Measurements from ENCODE around the gene PHF1.

PHF1 gene

DNA sequence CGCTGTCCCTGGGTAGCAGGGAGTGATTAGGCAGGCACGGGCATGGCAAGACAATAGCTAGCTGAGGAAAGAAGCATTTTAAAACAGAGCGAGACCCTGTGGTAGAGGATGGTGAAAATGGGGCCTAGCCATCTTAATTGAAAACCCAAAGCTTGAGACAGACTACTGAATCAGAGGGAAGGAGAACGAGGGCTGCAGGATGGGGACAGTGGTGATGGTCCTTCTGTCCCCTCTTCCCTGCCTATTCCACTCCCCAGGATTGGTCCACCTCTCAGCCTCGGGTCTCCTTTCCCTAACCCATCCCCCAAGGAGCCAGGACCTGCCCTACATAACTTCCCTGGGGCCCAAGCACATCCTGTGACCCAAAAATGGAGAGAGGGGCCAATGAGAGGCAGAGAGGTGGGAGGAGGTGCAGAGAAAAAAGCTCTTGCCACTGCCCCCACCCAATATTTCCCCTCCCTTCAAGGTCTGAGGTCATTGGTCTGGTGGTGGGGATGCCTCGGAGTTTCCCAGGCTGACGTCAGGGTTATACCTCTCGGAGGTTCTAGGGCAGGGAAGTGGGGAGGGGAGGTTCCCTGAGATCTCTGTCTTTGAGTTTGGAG lies 8.0 kb downstream of the PHF1 start:
- DNase-seq = peak; percentile 84

DNA sequence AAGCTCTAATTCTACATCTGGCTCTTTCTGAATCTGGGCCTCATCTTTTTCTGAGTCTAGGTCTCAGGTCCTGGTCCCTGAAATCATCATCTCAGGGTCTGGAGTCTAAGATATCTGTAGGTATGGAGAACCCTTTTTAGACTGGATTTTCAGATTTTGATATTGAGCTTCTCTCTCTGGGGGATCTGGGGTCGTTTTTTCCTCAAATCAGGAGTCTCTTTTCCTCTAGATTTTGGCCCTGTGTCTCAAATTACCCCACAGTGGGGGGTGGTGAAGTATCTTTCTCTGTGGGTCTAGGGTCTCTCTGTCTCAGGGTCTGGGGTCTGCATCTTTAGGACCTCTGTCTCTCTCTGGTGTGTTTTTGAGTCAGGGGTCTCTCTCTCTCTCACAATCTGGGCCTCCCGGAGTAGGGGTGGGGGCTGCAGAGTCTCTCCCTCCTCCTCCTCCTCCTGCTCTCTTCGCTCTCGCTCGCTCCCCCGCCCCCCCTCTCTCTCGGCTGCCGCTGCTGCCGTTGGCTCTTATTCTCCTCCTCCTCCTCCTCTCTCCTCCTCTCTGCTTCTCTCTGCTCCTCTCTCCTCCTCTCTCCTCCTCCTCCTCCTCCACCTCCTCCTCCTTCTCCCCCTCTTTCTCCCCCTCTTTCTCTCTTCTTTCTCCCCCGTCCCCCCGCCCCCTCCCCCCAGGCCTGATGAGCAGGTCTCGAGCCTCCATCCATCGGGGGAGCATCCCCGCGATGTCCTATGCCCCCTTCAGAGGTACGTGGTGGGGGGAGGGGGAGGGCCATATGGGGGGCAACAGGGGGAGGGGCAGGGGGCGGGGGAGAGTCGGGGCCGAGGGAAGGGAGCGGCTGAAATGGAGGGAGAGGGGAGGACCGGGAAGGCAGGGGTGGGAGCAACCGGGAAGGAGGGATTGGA lies 9.0 kb downstream of the PHF1 start, which contains the start of gene SYNGAP1:
Gene SYNGAP1 (plus strand): TSS at position 486 of the 911 bp plus-strand sequence. CDS start 200 bp downstream, at position 686.
- peak; percentile 77 for DNase-seq

DNA sequence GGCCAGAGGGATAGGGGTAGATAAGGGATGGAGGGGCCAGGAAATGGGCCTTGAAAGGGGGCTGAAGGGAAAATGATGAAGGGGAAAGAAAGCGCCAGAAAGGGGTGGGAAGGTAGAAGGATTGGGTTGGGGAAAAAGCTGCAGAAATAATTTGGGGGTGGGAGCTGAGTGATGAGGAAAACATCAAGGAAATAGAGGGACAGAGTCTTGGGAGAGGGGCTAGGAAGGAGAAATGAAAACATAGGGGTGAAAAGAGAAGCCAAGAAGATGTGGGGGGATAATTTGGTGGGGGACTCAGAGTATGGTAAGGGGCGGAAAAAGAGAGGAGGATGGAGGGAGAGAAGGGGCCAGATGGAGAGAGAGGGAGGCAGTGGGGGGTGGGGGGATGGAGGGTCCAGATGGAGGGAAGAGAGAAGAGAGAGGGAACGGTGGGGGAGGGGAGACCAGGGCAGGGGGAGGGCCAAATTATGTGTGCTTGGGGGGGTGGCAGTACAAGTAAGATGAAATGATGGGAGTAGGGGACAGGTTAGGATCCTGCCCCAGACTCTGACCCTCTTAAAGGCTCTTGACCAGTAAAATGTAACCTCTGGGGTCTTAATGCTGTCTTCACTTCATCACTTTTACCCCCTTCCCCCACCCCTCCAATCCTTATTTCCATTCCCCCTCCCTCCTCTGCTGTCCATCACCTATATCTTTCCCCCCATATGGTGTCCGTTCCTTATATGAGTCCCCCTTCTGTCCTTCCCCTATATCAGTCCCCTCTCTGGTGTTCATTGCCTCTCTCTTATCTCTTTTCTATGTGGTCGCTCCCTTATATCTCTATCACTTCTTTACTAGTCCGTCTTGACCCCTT lies 9.9 kb downstream of the PHF1 start:
- DNase-seq = no peak

DNA sequence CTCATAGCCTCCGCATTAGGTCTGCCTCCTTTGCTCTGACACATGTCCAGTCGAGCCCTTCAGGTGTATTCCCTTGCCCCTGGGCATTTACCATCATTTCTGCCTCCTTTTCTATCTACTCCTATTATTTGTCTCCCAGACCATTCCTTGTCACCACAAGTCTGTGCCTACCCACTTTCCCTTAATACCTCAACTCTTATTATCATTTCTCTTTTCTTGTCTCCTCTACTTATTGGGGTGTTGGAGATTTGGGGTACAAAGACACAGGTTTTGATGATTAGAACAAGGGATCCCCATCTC lies 10.5 kb downstream of the PHF1 start:
- no peak for DNase-seq

DNA sequence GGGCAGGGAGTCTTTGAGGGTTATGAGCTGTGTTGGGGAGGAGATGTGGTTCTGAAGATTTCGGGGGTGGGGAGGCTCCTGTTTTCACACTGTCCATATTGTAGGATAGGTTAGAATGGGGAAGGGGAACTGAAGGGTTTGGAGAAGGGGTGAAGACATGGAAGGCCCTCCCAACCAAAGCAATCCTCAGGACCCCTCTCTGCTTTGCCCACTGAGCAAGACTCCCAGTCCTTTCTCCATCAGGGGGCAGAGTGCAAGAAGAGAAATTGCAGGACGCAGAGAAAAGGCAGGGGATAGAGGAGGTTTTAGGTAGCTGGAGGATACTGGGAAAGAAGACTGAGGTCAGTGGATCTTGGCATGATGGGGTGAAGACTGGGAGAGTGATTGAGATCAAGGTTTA lies 13.0 kb downstream of the PHF1 start:
- DNase-seq = no peak

DNA sequence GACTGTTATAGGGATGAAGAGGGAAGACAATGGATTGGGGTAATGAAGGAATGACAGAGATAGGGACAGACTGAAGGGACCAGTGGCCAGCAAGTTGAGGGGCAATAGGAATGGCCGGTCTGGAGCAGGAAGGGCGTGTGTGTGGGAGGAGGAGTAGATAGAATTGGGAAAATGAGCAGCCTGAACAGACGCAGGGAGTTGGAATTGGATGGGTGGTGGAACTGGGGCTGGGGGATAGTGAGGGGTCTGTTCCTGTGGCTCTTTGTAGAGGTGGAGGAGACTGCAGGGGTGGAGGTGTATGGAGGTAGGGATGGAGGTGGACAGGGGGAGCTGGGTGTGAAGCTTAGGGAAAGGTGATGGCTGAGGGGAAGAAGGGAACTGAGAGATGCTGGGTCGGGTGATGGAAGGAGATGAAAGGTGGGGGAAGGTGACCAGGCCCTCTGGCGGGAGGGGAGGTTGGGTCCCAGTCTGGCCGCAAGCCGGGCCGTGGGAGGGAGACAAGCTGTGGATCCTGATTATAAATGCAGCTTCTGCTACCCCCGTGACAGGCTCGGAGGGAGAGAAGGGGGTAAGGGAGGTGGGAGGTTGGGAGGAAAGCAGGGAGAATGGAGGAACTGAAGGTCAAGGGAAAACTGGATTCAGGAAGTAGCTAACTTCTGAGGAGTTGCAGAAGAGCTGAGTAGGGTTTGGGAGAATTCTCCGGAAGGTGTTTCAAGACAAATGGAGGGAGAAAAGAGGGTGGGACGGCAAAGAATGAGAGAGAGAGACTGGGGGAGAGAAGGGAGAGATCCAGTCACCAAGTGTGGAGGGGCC lies 14.2 kb downstream of the PHF1 start:
- no peak for DNase-seq

DNA sequence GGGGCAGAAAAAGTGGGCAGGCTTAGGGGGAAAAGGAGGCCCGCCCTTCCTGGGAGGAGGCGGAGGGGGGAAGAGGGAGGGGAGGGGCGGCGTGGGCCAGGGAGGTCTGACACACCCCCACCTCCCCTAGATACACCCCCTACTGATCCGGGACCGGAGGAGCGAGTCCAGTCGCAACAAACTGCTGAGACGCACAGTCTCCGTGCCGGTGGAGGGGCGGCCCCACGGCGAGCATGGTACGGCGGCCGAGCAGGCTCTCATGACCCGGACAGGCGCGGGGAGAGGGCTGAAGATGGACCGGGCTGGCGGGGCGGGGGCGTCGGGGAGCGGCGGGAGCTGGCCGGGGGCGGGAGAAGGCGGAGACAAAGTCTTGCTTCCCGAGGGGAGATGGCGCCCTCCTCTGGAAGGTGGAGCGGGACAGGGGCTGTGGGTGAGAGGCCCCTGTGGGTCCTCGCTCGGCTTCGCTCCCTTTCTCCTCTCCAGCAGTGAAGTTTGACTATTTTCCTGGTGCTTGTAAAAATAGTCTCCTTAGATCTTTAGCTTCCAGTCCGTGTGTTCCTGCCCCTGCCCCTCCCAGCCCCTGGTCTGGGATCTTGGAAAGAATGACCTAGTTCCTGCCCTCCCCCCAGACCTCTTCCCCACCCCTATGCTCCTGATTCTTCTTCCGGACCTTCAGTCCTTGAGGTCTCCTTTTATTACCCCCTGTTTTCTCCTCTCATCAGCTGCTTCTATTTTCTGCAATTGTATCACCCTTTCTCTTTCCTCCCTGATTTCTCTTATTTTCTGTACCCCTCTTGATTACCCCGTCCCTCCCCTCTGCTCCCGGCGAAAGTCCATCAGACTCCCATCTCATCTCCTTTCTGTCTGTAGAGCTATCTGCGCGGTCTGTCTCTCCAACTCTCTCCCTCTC lies 15.1 kb downstream of the PHF1 start:
- DNase-seq = peak; percentile 92

DNA sequence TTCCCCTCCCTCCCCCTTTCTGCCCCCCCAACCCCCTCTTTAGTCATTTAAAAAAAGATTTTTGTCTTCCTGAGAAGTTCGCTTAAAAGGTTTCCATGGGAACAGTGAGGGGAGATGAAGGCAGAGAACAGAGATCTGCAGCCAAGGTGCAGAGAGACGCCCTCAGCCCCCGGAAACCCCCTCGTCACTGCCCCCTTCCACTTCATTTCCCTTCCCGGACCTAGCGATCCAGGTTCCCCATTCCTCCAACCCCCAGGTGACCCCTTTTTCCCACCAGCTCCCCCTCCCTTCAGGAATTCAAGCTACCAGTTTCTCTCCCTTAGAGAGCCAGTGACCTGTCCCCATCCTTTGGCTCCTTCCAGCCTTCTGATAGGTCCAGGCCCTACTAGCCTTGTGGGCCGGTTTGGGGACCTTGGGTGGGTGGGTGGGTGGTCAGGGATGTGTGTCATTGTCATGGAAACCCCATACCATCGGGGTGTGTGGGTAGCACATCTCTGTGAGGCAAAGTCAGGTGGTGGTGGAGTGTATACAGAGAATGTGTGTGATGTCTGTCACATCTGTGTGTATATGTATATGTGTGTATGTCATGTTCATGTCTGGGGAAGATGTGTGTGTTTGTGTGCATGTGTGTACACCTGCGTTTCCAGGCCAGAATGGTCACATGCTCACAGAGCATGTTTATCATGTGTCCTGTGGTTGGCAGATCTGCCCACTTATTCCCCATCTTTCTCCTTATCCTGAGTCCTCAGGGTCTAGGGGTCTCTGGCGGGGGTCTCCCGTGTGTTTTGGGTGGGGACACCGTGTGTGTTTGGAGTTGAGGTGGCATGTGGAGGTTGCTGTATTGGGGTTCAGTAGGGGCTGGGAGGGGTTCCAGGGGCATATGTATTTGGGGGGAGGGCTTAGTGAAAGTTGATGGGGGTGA lies 16.0 kb downstream of the PHF1 start:
- peak; percentile 74 for DNase-seq

DNA sequence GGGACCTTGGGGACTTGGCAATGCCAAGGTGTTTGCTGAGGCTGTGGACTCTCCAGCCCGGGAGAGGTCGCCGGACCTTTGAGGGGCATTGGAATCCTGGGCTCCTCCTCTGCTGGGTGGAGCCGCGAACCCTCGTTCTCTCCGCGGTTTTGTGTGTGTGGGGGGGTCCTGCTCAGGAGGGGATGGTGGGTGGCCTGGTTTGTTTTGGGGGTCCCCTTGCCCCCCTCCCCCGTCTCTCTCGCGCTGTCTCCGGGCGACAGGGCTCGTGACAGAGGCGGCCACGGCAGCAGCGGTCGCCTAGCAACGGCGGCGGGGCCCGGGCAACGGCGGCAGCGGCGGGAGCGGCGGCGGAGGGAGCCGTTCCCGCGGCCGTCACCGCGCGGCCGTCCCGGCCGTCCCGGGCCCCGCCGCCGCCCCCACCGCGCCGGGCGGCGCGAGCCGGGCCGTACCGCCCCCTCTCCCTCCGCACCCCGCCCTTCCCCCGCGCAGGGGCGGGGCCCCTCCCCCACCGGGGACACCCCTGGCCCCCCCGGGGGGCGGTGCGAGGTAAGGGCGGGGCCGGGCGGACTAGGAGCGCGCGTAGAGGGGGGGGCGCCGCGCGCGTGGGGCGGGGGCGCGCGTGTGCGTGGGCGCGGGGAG lies 16.9 kb downstream of the PHF1 start:
- peak; percentile 87 for DNase-seq

DNA sequence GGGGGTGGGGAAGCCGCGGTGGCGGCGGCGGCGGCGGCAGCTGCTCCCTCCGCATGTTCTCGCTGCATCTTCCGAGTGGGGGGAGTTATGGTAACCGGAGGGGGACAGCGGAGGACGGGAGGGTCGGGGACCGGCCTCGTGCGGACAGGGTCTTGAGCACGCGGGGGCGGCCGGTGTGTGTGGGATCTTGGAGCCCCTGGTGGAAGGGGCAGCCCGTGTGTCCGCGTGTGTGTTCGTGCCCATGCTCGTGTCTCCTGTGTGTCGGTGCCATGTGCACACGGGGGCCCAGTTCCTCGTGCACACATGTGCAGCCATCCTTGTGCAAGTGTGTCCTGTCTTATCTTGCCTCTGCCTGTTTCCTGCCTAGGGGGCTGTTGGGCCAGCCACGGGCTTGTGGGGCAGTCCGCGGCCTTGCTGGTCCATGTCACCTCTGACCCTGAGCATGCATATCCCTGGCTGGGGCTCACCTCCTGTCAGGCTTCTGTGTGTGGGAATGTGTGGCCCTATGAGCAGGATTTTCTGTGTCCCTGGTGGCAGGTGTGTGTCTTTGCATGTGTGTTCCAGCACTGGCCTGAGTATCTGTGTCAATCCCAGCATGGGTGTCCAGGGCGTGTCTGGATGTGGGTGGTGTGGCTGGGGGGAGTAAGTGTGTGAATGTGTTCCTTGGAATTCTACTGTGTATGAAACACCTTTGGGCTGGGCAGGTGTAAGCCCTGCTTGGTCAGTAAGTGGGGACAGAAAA lies 17.6 kb downstream of the PHF1 start:
- peak; percentile 73 for DNase-seq

DNA sequence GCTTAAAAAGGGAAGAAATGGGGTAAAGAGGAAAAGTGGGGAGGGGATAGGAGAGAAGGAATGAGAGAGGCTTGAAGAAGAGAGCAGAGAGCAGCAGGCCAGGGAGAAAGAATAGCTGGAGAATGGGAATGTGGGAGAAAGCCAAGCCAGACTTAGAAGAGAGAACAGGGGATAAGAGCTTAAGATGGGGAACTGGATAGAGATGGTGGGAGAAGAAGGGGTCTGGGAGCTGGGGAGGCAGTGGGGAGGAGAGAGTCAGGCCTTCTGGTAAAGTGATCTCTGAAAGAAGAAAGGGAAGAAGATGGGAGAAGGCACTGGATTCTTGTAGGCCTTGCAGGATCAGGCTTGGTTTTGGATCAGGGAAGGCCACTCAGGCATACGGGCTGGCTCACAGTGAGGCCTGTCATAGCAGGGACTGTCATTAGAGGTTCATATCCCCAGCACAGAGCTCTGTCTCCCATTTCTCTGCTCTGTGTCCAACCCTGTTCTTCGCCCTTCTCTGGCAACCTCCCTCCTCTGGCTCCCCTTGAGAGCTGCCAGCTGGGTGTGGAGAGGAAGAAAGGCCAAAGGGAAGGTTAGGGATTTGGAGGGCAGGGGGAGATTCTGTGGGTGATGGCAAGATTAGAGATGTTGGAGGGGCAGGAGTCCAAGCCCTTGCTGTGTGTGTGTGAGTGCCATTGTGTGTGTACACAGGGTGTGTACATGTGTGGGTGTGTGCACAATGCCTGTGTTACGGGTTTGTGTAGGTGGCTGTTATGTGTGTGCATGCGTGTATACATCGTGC lies 18.3 kb downstream of the PHF1 start:
- DNase-seq = no peak

DNA sequence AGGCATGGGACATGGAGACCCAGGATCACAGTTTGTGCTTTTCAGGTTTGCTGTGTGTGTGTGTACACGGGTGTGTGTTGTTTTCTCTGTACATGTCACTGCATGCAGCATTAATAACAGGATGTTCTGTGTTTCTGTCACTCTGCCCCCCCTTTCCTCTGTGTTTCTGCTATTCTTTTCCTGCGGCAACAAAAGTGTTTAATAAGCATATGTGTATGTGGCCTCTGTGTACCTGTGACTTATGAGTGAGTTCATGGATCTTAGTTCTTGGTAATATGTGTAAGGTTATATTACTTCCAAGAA lies 18.9 kb downstream of the PHF1 start:
- DNase-seq = no peak

DNA sequence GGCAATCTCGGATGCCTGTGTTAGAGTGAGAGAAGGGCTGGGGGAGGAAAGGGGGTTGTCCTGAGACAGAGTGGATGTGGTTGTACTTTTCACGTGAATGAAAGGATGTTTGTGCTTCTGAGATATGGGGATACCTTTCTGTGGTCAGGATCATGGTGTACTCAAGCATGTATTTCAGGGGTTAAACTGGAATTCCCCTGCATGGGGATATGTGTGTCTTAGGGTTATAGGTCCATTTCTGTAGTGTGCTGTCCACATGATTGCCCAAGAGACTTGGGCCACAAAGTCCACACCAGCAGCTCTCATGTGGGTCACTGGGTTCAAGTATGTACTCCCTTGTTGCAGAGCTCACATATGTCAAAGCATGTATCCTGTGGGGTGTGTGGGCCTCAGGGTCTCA lies 19.5 kb downstream of the PHF1 start:
- no peak for DNase-seq

DNA sequence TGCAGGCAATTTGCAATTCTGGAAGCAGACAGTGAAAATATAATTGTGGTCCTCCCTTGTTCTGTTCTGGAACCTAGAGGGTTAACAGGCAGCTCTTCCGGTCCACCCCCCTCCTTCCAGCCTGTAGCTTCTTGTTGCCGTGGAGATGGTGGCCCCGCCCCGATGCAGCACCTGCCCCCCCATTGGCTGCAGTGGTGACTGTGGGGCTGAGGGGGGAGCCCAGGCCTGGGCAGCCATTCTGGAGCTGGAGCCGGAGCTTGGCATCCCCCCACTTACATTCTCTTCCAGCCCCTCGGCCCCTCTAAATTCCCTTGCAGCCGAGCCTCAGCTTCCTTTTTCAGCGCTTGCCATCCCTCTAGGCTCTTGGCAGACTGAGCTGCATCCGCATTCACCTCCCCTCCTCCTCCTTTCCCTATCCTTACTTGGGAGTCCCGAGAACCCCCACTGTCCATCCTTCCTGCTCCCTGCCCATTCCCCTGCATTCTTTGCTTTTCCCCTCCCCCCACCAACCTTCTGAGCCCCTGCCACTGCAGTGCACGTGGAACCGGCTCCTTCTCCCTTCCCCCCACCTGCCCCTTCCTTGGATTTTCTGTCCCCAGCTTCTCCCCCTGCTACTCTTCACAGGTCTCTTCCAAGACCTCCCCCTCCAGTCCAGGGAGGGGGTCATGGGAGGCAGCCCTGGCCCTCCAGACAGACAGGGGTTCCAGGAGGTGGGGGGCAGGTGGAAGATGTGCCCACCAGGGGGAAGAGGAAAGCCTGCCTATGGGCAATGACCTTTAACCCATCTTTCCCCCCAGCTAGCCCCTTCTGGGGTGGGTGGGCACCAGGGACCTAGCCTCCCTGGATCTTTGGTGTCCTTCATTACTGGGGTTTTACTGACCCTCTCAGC lies 20.4 kb downstream of the PHF1 start:
- peak; percentile 93 for DNase-seq

DNA sequence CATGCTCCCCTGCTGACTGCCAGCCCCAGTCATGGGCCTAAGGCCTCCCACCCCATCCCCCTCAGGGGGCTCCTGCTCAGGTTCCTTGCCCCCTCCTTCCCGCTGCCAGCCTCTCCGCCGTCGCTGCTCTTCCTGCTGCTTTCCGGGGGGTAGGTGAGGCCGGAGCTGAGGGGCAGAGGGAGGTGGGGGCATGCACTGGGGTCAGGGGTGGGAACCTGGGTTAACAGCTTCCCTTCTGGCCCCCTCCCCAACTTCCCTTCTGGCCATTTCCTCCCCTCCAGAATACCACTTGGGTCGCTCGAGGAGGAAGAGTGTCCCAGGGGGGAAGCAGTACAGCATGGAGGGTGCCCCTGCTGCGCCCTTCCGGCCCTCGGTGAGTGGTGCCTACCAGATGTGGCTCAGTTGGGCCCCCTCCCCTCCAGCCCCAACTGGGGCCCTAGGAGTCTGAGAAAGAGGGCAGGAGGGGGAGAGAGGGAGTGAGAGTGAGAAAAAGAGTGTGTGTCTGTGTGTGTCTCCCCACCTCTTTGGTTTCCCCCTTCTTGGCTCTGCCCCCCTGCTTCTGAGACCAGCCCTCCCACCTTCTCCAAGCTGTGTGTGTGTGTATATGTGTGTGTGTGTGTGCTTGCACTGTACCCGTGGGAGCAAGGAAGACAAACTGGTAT lies 21.2 kb downstream of the PHF1 start:
- DNase-seq = no peak

DNA sequence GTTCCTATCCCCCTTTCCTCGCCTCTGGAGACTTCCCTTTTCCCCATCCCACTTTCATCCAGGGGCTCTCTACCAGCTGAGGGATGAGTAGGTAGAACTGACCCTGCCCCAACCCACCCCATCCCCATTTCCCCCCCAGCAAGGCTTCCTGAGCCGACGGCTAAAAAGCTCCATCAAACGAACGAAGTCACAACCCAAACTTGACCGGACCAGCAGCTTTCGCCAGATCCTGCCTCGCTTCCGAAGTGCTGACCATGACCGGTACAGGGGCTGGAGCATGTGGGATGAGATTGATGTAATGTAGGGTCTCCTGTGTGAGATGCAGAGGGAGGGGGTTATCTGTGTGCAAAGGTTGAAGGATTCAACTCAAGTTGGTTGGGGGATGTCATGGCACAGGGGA lies 21.7 kb downstream of the PHF1 start:
- no peak for DNase-seq

DNA sequence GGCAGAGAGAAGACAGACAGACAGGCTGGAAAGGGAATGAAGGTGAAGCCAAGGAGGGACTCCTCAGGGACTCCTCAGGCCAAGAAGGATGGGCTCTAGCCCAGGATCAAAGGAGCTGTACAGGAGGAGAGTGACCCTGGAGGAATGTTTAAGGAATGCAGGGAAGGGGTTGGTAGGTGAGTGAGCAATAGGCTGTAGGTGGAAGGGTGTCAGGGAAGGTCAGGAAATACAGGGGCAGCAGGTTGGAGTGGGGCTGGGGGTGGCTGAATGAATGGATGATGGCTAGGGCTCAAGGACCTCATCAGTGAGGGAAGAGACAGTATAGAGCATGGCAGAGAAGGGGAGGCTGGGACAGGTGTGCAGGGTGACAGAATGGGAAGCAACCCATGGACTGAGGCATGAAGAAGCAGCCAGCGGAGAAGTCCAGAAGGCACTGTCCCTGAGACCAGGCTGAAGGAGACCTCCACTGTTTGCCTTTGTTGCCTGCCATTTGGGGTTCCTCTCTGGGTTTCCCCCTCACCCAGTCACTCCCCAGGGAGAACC lies 22.3 kb downstream of the PHF1 start:
- DNase-seq = no peak

Measured in activated effector memory CD4-positive, alpha-beta T cell treated with anti-CD3 and anti-CD28 coated beads, Interleukin-2, amount 50 U/mL, for 16 hours (primary cell).